Common myeloid progenitor, CD34-positive (primary cell): Measurements from ENCODE around the gene DPP10.

Source experiments
- CTCF ChIA-PET: fragments of 350-600 bp; sonication (Branson Sonifier 250); formaldehyde crosslinking; loops from one replicate; lab custom pipeline; 2021; ENCODE audit warnings: antibody characterized with exemption; lab: Charles Lee
- POLR2A ChIA-PET: fragments of 350-600 bp; sonication (Branson Sonifier 250); formaldehyde crosslinking; loops from one replicate; lab custom pipeline; 2021; ENCODE audit warnings: antibody characterized with exemption; lab: Charles Lee
- DNase-seq, 3 donors: peaks; one replicate each; pipeline versions ENCODE4 v3.0.0 to v3.0.0-alpha.2; 2013
- H3K27ac ChIP-seq, 2 experiments: 1 replicate in 1 of 2; 2 replicates in 1 of 2; pipeline ENCODE4 v1.7.0; 2013; ENCODE audit warnings: inconsistent platforms in 2 of 2, low read length in 2 of 2, mild to moderate bottlenecking in 2 of 2, low read depth in 1 of 2, moderate library complexity in 1 of 2; ENCODE audit not compliant: severe bottlenecking in 2 of 2, insufficient read depth in 1 of 2, poor library complexity in 1 of 2
- H3K27me3 ChIP-seq, 5 experiments: replicated peaks in 2 of 5; 1 replicate in 3 of 5; 2 replicates in 2 of 5; pipeline versions ENCODE4 v1.6.1 to v1.7.0; 2013; ENCODE audit warnings: low read length in 4 of 5, mild to moderate bottlenecking in 2 of 5, moderate library complexity in 2 of 5, inconsistent platforms in 1 of 5; ENCODE audit not compliant: insufficient read depth in 5 of 5, control insufficient read depth in 4 of 5
- H3K36me3 ChIP-seq, 4 experiments: 1 replicate in 2 of 4; 2 replicates in 2 of 4; pipeline versions ENCODE4 v1.6.1 to v1.7.0; 2013; ENCODE audit warnings: low read length in 3 of 4, control low read depth in 1 of 4, mild to moderate bottlenecking in 1 of 4; ENCODE audit not compliant: control insufficient read depth in 4 of 4, insufficient read depth in 4 of 4
- H3K4me1 ChIP-seq, 4 experiments: 1 replicate in 3 of 4; 2 replicates in 1 of 4; pipeline versions ENCODE4 v1.6.1 to v1.7.1; 2013; ENCODE audit warnings: low read length in 3 of 4, mild to moderate bottlenecking in 3 of 4, control low read depth in 1 of 4, inconsistent platforms in 1 of 4, moderate library complexity in 1 of 4; ENCODE audit not compliant: control insufficient read depth in 4 of 4, insufficient read depth in 4 of 4; ENCODE audit errors: control extremely low read depth in 1 of 4
- H3K4me3 ChIP-seq, 7 experiments: 1 replicate in 4 of 7; 2 replicates in 3 of 7; pipeline versions ENCODE4 v1.5.1 to v1.7.0; 2013; ENCODE audit warnings: mild to moderate bottlenecking in 7 of 7, low read length in 6 of 7, moderate library complexity in 6 of 7, inconsistent platforms in 2 of 7, low read depth in 2 of 7, control low read depth in 1 of 7; ENCODE audit not compliant: insufficient read depth in 4 of 7, control insufficient read depth in 1 of 7; ENCODE audit errors: extremely low read depth in 1 of 7
- H3K9me3 ChIP-seq, 5 experiments: 1 replicate in 4 of 5; 2 replicates in 1 of 5; pipeline versions ENCODE4 v1.6.1 to v1.7.1; 2013; ENCODE audit warnings: low read length in 4 of 5, mild to moderate bottlenecking in 2 of 5, inconsistent platforms in 1 of 5, low read depth in 1 of 5, moderate library complexity in 1 of 5; ENCODE audit not compliant: control insufficient read depth in 4 of 5, insufficient read depth in 2 of 5; ENCODE audit errors: control extremely low read depth in 1 of 5
- WGBS: methylation state at CpG from one replicate; pipeline ENCODE4 v1.1.5; 2013; ENCODE audit not compliant: insufficient coverage; 5-methylcytosine and 5-hydroxymethylcytosine counted together

The DPP10 gene

GRCh38 chr2:114699423-114699944 lies 257.0 kb downstream of the DPP10 start:
- ChIA-PET POLR2A (no interaction called here), CTCF (no interaction called here)
- no peak overlapping the region for H3K4me3 ChIP-seq
- no peak for DNase-seq
- WGBS: 100% methylated on average over 1 of the region's 2 CpGs
- H3K36me3 ChIP-seq: no peaks in the 10 kb centered on the region
- H3K27ac ChIP-seq: no peak overlapping the region
- H3K4me1 ChIP-seq: no peaks in the 10 kb centered on the region
- peaks cover 0 to 2% (median 0%) of the 10 kb centered on the region in 5 experiments for H3K27me3 ChIP-seq
- no peaks in the 10 kb centered on the region for H3K9me3 ChIP-seq

GRCh38 chr2:114700440-114700839 lies 258.0 kb downstream of the DPP10 start:
- Histone ChIP-seq H3K27me3 (peaks cover 0 to 2% (median 0%) of the 10 kb centered on the region in 5 experiments), H3K4me3 (no peak overlapping the region), H3K27ac (no peak overlapping the region), H3K9me3 (no peaks in the 10 kb centered on the region), H3K36me3 (no peaks in the 10 kb centered on the region), H3K4me1 (no peaks in the 10 kb centered on the region)
- CTCF ChIA-PET: no interaction called here
- POLR2A ChIA-PET: no interaction called here
- 71% methylated on average over 4 of the region's 5 CpGs for WGBS
- no peak for DNase-seq

- H3K27me3 ChIP-seq: no peaks in the 10 kb centered on the region
- WGBS: no CpG with 5 or more reads among the region's 4 CpGs
- no peak for DNase-seq
- no peak overlapping the region for H3K27ac ChIP-seq
- H3K36me3 ChIP-seq: no peaks in the 10 kb centered on the region
- ChIA-PET CTCF (no interaction called here), POLR2A (no interaction called here)
- H3K4me3 ChIP-seq: no peak overlapping the region
- no peaks in the 10 kb centered on the region for H3K9me3 ChIP-seq
- no peaks in the 10 kb centered on the region for H3K4me1 ChIP-seq
These were observed 267.8 kb downstream of the DPP10 start for GRCh38 chr2:114709936-114710850.

GRCh38 chr2:114714313-114714712 lies 271.9 kb downstream of the DPP10 start:
- H3K27me3 ChIP-seq: no peaks in the 10 kb centered on the region
- no peak for DNase-seq
- no peak overlapping the region for H3K4me3 ChIP-seq
- 43% methylated on average over 1 of the region's 1 CpG for WGBS
- no peaks in the 10 kb centered on the region for H3K36me3 ChIP-seq
- no peak overlapping the region for H3K27ac ChIP-seq
- ChIA-PET CTCF (no interaction called here), POLR2A (no interaction called here)
- H3K4me1 ChIP-seq: no peaks in the 10 kb centered on the region
- H3K9me3 ChIP-seq: no peaks in the 10 kb centered on the region

- Histone ChIP-seq H3K9me3 (no peaks in the 10 kb centered on the region), H3K27me3 (no peaks in the 10 kb centered on the region), H3K27ac (no peak overlapping the region), H3K4me1 (no peaks in the 10 kb centered on the region), H3K4me3 (no peak overlapping the region), H3K36me3 (no peaks in the 10 kb centered on the region)
- DNase-seq: no peak
- ChIA-PET CTCF (no interaction called here), POLR2A (no interaction called here)
- 86% methylated on average over 1 of the region's 4 CpGs for WGBS
These were observed 274.6 kb downstream of the DPP10 start for GRCh38 chr2:114717049-114717448.

- Histone ChIP-seq H3K9me3 (no peaks in the 10 kb centered on the region), H3K4me1 (no peaks in the 10 kb centered on the region), H3K27ac (no peak overlapping the region), H3K36me3 (no peaks in the 10 kb centered on the region), H3K27me3 (no peaks in the 10 kb centered on the region), H3K4me3 (no peak overlapping the region)
- DNase-seq: no peak
- ChIA-PET POLR2A (no interaction called here), CTCF (no interaction called here)
- 40% methylated on average over 1 of the region's 1 CpG for WGBS
These were observed 282.0 kb downstream of the DPP10 start for GRCh38 chr2:114724454-114724853.

DNA sequence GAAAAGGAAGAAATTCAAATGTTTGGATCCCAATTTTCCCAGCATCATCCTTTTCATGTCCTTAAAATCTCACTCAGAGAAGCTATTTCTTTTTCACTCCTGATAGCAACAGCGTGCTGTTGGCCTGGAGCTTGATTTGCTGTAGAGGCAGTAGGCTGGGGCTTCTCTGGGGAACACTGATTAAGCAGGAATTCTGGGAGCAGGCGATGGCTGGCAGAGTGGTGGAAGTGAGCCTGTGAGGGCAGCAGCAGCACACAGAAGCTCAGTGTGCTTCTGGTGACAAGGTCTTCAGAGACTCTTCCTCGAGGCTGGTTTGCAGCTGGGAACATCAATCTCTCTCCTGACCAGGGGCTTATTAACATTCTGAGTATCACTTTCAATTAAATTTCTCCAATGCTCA lies 284.6 kb downstream of the DPP10 start:
- WGBS: no CpG with 5 or more reads among the region's 3 CpGs
- POLR2A ChIA-PET: no interaction called here
- H3K36me3 ChIP-seq: no peaks in the 10 kb centered on the region

More for the DNA sequence above, 284.6 kb downstream of the DPP10 start:
- Histone ChIP-seq H3K4me1 (no peaks in the 10 kb centered on the region), H3K27ac (no peak overlapping the region), H3K27me3 (no peaks in the 10 kb centered on the region), H3K9me3 (no peaks in the 10 kb centered on the region), H3K4me3 (no peak overlapping the region)
- CTCF ChIA-PET: interaction anchor here (0.8 kb wide), 1 partner anchor 25 kb away, joined by 3 read pairs; no protein-coding TSS in a partner anchor
- DNase-seq: no peak
